GM12872 (cell line): ENCODE results near the gene PIP4K2C.

Experiments used
- CTCF ChIP-seq: IDR thresholded peaks from 3 replicates; pipeline ENCODE4 v1.5.1; 2011; ENCODE audit warnings: low read depth, mild to moderate bottlenecking, low read length, moderate library complexity; ENCODE audit not compliant: insufficient read depth

Gene PIP4K2C

DNA sequence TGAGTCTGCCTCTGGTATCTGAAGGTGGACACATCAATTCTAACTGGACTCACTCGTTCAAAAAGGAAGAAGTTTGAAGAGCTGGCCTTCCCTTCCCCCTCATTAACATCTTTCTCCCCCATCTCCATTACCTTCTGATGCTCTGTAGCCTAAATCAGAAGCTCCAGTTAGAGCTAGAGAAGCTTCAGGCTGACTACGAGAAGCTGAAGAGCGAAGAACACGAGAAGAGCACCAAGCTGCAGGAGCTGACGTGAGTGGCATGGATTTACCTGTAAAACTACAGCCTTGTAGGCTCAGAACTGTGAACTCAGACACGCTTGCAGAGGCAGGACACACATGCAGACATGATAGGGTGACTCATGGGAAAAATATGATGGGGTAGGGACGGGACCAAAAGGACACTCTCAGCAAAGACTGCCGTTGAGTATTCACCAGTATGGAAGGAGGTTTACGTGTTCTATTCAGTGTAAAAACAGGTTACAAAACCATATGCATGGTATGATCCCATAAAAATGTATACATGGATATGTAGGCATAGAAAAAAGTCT is 14.3 kb upstream of the PIP4K2C start:
- no peak for TF ChIP-seq CTCF

- no peak for TF ChIP-seq CTCF
These were observed 12.8 kb upstream of the PIP4K2C start for GRCh38 chr12:57577981-57578758.

DNA sequence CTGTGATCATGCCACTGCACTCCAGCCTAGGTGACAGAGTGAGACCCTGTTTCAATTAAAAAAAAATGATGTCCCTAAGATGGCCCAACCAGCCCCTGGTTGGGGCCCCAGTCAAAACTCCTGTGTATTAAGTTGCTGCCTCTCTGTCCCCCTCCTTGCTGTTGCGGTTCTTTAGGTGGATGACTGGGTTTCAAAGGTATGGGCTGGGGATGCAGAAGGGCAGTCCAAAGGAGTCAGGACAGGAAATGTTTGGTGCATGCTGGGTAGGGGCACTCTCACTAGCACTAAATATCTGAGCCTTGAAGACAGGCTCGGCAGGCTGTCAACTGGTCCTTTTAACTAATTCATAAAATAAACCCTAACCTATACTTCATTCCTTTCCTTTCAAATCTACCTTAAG is 12.0 kb upstream of the PIP4K2C start:
- no peak for TF ChIP-seq CTCF

DNA sequence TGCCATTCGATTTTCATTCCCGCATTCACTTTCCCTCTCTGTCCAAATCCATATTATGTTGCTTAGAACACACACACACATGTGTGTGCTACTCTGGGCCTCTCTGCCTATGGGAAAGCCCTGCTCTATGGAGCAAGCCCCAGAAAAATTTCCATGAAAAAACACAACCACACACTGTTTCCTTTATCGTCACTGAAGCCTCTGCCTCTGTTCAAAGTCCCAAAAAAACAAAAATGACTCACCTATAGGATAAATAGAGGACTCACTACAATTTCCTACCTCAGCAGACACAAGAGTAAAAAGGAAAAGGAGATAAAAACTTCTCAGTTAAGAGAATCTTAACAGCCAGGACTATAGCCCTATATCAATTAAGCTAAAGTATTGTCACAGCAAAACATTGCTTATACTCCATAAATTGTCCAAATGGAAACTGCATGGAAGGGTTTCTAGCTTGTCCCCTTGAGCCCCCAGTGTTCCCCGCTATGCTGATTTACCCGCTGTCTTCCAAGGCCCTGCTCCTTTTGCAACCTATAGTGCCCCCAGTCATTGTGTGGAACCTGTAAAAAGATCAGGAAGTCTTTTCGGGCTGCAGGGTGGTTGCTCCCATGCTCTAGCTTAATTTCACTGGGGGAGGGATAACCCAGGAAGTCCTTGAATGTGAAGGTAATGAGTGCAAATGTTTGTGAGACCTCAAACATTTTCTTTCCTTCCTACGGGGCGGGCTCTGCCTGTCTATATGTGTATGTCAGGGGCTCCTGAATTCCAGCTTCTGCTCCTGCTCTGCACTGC is 11.1 kb upstream of the PIP4K2C start:
- TF ChIP-seq CTCF, result no peak

DNA sequence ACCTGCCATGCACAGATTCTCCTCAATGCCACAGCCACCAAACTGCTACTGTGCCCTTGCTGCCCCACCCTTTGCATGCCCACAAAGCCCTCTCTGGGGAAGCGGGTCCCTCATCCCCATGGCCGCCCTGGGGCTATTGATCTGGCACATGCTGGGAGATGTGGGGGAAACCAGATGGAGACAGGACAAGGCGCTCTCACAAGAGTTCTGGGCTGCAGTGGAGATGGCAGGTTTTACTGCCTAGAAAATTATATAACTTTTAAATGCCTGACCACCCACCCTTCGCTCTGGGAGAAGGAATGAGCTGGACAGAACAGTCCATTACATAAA is 10.6 kb upstream of the PIP4K2C start:
- no peak for TF ChIP-seq CTCF

- TF ChIP-seq CTCF, result no peak
These were observed 9.2 kb upstream of the PIP4K2C start for GRCh38 chr12:57581802-57582201.

DNA sequence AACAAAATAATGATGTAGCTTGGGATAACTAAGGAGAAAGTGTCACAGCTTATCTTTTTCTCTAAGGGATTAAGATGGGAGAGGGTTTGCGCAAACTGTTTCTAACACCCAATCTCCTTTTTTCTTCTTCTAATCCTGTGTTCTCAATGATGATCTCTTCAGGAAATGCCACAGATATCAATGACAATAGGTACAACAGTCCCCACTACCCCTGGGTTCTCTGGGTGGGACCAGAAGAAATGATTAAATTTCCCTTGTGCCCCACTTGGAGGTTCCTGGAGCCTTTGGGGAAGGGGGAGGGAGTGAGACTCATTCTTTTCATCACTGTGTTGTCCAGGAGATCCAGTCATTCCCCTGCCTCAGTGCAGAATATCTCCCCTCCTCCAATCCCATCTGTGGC is 8.6 kb upstream of the PIP4K2C start:
- TF ChIP-seq CTCF, result no peak
